IPS-18a (cell line): ENCODE results near the gene CYTH4.

Experiments used
- H3K27ac ChIP-seq: one replicate; pipeline ENCODE4 v1.5.1; 2013; ENCODE audit warnings: low read length
- H3K27me3 ChIP-seq: one replicate; pipeline ENCODE4 v1.6.1; 2013; ENCODE audit warnings: mild to moderate bottlenecking, low read length; ENCODE audit not compliant: control insufficient read depth, insufficient read depth
- H3K36me3 ChIP-seq: one replicate; pipeline ENCODE4 v1.6.1; 2013; ENCODE audit warnings: low read depth, low read length; ENCODE audit not compliant: control insufficient read depth
- H3K4me1 ChIP-seq: one replicate; pipeline ENCODE4 v1.6.1; 2013; ENCODE audit warnings: low read depth, low read length; ENCODE audit not compliant: control insufficient read depth
- H3K4me3 ChIP-seq: one replicate; pipeline ENCODE4 v1.5.1; 2013; ENCODE audit warnings: low read length
- H3K9ac ChIP-seq: one replicate; pipeline ENCODE4 v1.6.1; 2013; ENCODE audit warnings: mild to moderate bottlenecking, low read length, moderate library complexity
- H3K9me3 ChIP-seq: one replicate; pipeline ENCODE4 v1.6.1; 2013; ENCODE audit warnings: low read depth, low read length; ENCODE audit not compliant: control insufficient read depth

The CYTH4 gene

DNA sequence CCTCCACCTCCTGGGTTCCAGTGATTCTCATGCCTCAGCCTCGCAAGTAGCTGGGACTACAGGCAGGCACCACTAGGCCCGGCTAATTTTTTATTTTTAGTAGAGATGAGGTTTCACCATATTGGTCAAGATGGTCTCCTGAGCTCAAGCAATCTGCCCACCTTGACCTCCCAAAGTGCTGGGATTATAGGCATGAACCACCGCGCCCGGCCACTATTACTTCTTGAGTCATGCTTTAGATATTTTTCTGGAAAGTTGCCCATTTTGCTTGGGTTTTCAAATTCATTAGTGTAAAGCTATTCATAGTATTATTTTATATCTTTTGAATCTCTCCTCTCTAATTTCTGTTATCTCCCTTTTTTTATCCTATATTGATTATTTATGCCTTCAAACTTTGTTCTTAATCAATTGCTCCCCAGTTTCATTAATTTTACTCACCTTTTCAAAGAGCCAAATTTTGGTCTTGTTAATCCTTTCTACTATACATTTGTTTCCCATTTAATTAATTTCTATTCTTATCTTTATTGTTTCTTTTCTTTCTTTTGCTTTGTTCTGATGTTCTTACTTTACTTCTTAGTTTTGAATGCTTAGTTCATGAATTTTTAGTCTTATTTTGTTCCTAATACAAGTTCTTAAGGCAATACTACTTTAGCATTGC lies 28.0 kb upstream of the CYTH4 start:
- Histone ChIP-seq H3K36me3 (no peaks in the 10 kb centered on the region), H3K9me3 (no peaks in the 10 kb centered on the region), H3K9ac (no peak overlapping the region), H3K4me3 (no peak overlapping the region), H3K4me1 (peaks cover 5% of the 10 kb centered on the region), H3K27me3 (peaks cover 3% of the 10 kb centered on the region), H3K27ac (no peak overlapping the region)

DNA sequence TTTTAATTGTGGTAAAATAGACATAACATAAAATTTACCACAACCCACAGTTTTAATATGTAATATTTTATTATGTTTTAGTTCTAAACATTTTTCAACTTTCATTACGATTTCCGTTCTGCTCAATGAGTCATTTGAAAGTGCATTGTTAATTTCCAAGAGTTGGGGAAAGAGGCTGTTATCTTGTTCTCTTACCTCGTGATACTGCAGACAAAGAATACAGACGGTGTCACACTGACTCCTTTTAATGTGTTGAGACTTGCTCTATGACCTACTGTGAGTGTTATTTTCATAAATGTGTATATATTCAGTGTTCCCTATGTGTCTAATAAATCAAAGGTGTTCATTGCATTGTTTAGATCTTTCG lies 27.5 kb upstream of the CYTH4 start:
- Histone ChIP-seq H3K4me3 (no peak overlapping the region), H3K9me3 (no peaks in the 10 kb centered on the region), H3K36me3 (no peaks in the 10 kb centered on the region), H3K27ac (no peak overlapping the region), H3K9ac (no peak overlapping the region), H3K27me3 (peaks cover 8% of the 10 kb centered on the region), H3K4me1 (peaks cover 5% of the 10 kb centered on the region)

DNA sequence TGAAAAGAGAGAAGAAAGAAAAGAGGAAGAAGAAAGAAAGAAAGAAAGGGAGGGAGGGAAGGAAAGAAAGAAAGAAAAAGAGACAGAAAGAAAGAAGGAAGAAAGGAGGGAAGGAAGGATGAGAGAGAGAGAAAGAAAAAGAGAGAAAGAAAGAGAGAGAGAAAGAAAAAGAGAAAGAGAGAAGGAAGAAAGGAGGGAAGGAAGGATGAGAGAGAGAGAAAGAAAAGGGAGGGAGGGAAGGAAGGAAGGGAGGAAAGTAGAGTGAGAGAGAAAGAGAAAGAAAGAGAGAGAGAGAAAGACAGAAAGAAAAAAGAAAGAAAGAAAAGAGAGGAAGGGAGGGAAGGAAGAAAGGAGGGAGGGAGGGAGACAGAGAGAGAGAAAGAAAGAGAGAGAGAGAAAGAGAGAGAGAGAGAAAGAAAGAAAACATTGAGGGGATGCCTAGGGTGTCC lies 26.7 kb upstream of the CYTH4 start:
- no peak overlapping the region for H3K4me3 ChIP-seq
- no peak overlapping the region for H3K27ac ChIP-seq
- H3K9me3 ChIP-seq = no peaks in the 10 kb centered on the region
- H3K9ac ChIP-seq = no peak overlapping the region
- H3K36me3 ChIP-seq = no peaks in the 10 kb centered on the region
- H3K4me1 ChIP-seq = peaks cover 5% of the 10 kb centered on the region
- H3K27me3 ChIP-seq = peaks cover 15% of the 10 kb centered on the region

DNA sequence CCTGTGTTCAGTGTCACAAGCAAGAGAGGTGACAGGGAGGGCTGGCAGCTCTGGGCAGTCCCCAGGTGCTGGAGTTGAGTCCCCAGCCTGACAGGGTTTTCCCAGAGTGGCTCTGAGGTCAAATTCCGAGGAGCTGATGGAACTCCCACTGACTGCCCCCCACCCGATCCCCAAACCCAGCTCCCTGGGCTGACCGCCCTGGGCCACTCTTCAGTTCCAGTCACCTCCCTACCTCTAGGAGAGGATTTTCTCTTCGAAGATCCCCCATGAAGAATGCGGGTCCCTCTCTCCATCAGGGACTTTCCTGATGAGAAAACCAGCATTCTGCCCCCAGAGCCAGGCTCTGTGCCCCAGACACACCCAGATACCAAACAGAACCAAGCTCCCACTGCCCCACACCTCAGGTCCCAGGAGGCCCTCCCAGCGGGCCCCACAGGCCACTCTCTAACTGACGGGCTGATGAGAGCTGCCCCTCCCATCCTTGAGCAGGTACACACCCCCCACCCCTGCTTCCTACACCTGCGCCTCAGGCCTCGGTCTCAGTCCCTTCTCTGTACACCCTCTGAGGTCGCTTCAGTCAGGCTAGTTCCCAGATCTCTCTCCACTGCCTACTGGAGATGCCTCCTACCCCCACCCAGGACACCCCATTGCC lies 26.1 kb upstream of the CYTH4 start:
- H3K27me3 ChIP-seq = peaks cover 18% of the 10 kb centered on the region
- H3K9me3 ChIP-seq = no peaks in the 10 kb centered on the region
- H3K36me3 ChIP-seq = no peaks in the 10 kb centered on the region
- peaks cover 5% of the 10 kb centered on the region for H3K4me1 ChIP-seq
- no peak overlapping the region for H3K4me3 ChIP-seq
- H3K9ac ChIP-seq = no peak overlapping the region
- H3K27ac ChIP-seq = no peak overlapping the region

DNA sequence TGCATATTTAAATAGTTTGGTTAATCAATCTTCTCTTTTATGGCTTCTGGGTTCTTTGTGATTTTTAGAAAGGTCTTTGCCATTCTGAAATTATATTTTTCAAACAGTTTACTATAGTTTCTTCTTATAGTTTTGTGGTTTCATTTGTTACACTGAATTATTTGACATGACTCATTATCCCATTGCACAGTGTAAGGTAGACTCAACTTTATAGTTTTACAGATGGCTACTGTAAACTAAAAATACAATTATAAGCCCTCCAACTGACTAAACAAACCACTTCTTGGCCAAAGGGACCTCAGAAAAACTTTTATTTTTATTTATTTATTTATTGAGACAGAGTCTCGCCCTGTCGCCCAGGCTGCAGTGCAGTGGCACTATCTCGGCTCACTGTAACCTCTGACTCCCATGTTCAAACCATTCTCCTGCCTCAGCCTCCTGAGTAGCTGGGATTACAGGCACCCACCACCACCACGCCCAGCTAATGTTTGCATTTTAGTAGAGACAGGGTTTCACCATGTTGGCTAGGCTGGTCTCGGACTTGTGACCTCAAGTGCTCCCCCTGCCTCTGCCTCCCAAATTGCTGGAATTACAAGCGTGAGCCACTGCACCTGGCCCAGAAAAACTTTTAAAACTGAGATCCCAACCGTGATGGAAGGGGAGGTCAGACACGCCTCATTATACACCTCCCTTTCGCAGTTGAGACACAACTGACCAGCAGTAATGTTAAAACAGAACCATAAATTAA lies 24.1 kb upstream of the CYTH4 start:
- peaks cover 18% of the 10 kb centered on the region for H3K27me3 ChIP-seq
- no peak overlapping the region for H3K4me3 ChIP-seq
- no peak overlapping the region for H3K9ac ChIP-seq
- no peaks in the 10 kb centered on the region for H3K36me3 ChIP-seq
- H3K27ac ChIP-seq = no peak overlapping the region
- H3K9me3 ChIP-seq = no peaks in the 10 kb centered on the region
- peaks cover 5% of the 10 kb centered on the region for H3K4me1 ChIP-seq

DNA sequence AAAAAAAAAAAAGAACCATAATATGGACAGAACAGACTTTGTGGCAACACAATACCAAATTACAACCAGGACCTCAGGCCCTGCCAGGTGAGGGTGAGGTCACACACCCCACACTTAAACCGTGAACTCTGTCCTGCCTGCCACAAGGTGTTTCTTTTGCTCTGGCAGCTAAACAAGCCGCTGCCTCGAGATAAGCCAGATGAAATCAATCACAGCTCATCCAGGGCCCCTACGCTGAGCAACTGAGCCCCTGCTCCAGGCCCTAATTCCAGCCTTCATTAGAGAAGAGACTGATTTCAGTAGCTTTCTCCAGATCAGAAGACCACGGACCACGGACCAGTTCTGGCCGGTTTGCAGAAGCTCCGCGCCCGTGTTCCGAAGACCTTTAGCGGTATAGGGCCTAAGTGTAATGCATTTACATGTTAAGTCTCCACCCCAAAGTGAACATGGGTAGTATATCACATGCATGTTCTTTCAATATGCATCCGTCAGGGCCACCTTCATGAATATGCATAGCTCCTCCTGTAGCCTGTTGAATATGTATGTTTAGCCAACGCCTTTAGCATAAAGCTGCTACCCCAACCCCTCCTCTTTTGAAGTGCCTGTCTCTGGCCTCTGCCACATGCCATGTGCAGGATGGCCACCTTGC lies 23.4 kb upstream of the CYTH4 start:
- no peak overlapping the region for H3K9ac ChIP-seq
- H3K9me3 ChIP-seq = no peaks in the 10 kb centered on the region
- no peak overlapping the region for H3K27ac ChIP-seq
- peaks cover 18% of the 10 kb centered on the region for H3K27me3 ChIP-seq
- no peaks in the 10 kb centered on the region for H3K36me3 ChIP-seq
- H3K4me3 ChIP-seq = peak overlapping the region; percentile 23
- peaks cover 5% of the 10 kb centered on the region for H3K4me1 ChIP-seq

DNA sequence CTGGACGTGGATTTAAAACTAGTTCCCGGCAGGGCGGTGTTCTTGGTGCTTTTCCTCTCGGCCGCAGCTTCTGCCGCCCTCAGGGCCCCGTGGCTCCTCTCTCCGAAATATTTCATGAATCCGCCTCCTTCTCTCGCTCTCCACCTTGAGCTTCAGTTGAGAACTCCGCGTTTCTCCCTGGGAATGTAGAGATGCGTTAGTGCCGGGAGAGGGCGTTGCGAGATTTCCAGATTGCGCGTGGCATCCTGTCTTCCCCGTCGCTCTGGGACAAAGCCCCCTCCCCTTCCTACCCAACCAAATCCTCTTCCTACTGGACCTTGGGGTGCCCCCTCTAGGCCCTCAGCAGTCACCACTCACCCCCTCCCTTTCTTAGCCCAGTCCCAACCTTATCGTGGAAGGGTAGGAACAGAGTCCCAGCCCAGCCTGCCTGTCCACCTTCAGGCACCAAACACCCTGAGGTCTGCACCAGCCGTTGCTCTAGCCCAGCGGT lies 22.7 kb upstream of the CYTH4 start:
- Histone ChIP-seq H3K9me3 (no peaks in the 10 kb centered on the region), H3K9ac (no peak overlapping the region), H3K27me3 (peaks cover 18% of the 10 kb centered on the region), H3K4me3 (peak overlapping the region; percentile 23), H3K36me3 (no peaks in the 10 kb centered on the region), H3K27ac (no peak overlapping the region), H3K4me1 (peaks cover 5% of the 10 kb centered on the region)

DNA sequence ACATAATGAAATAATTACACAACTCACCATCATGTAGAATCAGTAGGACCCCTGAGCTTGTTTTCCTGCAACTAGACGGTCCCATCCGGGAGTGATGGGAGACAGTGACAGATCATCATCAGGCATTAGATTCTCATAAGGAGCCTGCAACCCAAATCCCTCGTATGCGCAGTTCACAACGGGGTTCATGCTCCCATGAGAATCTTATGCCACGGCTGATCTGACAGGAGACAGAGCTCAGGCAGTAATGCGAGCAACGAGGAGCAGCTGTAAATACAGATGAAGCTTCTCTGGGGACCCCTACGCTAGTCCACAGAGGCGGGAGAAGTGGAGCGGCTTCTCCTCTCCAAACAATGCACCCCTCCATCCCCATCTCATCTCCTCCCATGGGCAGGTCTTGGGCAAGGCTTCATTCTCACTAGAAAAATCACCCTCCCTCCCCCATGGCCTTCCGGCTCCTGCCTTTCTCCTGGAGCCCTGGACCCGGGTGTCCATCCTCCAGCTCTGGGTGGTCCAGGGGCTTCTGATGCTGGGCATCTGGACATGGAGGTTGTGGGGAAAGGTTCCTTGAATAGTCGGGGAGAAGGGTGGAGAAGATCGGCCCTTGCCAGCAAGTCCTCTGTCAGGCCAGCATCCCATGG lies 22.0 kb upstream of the CYTH4 start:
- H3K4me3 ChIP-seq = no peak overlapping the region

DNA sequence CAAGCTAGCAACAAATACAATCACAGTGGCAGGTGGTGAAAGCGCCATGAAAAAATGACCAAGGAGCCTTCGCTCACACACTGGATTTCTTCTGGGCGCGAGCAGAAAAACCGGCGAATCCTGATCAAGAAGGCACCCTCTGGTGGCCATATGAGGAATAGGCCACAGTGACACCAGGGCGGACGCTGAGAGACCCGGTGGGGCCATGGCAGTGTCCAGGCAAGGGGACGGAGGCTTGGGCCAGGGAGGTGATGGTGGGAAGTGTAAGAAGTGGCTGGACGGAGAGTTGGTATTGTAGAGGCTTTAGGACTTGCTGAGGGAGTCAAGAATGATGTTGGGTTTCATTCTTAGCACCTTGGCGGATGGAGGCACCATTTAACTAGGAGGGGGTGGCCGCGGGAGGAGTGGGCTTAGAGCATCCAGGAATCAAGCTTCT lies 21.4 kb upstream of the CYTH4 start:
- Histone ChIP-seq H3K27me3 (peaks cover 18% of the 10 kb centered on the region), H3K9me3 (no peaks in the 10 kb centered on the region), H3K4me3 (no peak overlapping the region), H3K27ac (no peak overlapping the region), H3K36me3 (no peaks in the 10 kb centered on the region), H3K9ac (no peak overlapping the region), H3K4me1 (peaks cover 5% of the 10 kb centered on the region)

More for the DNA sequence above, 22.0 kb upstream of the CYTH4 start:
- Histone ChIP-seq H3K27ac (no peak overlapping the region), H3K9me3 (no peaks in the 10 kb centered on the region), H3K4me1 (peaks cover 5% of the 10 kb centered on the region), H3K27me3 (peaks cover 18% of the 10 kb centered on the region), H3K36me3 (no peaks in the 10 kb centered on the region), H3K9ac (no peak overlapping the region)

DNA sequence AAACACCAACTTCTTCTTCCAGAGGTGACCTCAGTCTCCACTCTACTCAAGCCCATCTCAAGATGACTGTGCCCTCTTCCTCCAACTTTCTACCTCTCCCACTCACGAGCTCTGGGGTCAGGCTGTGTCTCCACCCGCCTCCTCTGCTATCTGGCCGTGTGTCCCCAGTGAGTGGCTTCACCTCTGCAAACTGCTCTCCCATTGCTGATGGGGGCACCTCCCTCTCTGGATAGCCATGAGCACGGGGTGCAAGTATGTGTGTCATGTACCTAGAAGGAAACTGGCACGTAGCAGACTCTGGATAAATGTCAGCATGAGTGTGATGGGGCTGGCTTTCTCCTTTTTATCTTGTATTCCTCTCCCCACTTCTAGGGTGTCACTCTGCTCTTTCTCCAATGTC lies 20.0 kb upstream of the CYTH4 start:
- Histone ChIP-seq H3K36me3 (no peaks in the 10 kb centered on the region), H3K9ac (no peak overlapping the region), H3K9me3 (no peaks in the 10 kb centered on the region), H3K27ac (no peak overlapping the region), H3K4me1 (peaks cover 5% of the 10 kb centered on the region), H3K27me3 (peaks cover 18% of the 10 kb centered on the region), H3K4me3 (no peak overlapping the region)
